Measurements from ENCODE around the gene CLEC2D.
"Not testable (repeated sequence)": the region's sequence is repeated elsewhere in the genome, so short reads cannot be mapped to it uniquely, and the experiment has no call there.

Gene CLEC2D

GRCh38 chr12:9674226-9674590, 4.7 kb downstream of the CLEC2D start:
- H2BK12ac ChIP-seq (ENCODE audit: low read length), result no peak overlapping the region
- no peak overlapping the region for H3K4ac ChIP-seq (ENCODE audit: low read length)
- peaks cover 0 to 18% of the 10 kb centered on the region in 2 donors for H3K9me3 ChIP-seq (replicated peaks in 1 of 2; ENCODE audit: control insufficient read depth in 2 of 2, insufficient read depth in 1 of 2, low read depth in 1 of 2, low read length in 2 of 2)
- H3K4me2 ChIP-seq (ENCODE audit: insufficient read depth, low read length, poor library complexity, severe bottlenecking), result no peak overlapping the region
- H3K27me3 ChIP-seq (ENCODE audit: control insufficient read depth in 3 of 3, insufficient read depth in 3 of 3, low read depth in 1 of 3, low read length in 3 of 3), result no peaks in the 10 kb centered on the region
- no peak overlapping the region for H2AK5ac ChIP-seq (ENCODE audit: low read depth, low read length)
- H3K18ac ChIP-seq (ENCODE audit: low read length), result peak overlapping the region; percentile 48
- peaks cover 4 to 6% of the 10 kb centered on the region in 2 donors for H3K4me1 ChIP-seq (ENCODE audit: control insufficient read depth in 2 of 2, insufficient read depth in 1 of 2, low read depth in 1 of 2, low read length in 2 of 2)
- H3K4me3 ChIP-seq (ENCODE audit: low read length in 2 of 2), result no peak overlapping the region
- H3K14ac ChIP-seq (ENCODE audit: low read length), result no peak overlapping the region
- no peak overlapping the region for H2BK120ac ChIP-seq (ENCODE audit: low read depth, low read length)
- H3K27ac ChIP-seq (replicated peaks; ENCODE audit: low read length), result no peak overlapping the region
- peaks cover 4 to 23% of the 10 kb centered on the region in 2 donors for H3K36me3 ChIP-seq (replicated peaks in 1 of 2; ENCODE audit: control insufficient read depth in 2 of 2, insufficient read depth in 2 of 2, low read length in 2 of 2)
- no peak overlapping the region for H3K23ac ChIP-seq (ENCODE audit: low read depth, low read length, poor library complexity)
- no peak for DNase-seq (ENCODE audit: low spot score)
- WGBS, 2 donors (ENCODE audit: extremely low coverage in 2 of 2, insufficient read length in 2 of 2, insufficient replicate concordance in 1 of 2), result no CpG with 5 or more reads among the region's 2 CpGs
- no peak overlapping the region for H2BK15ac ChIP-seq (ENCODE audit: low read length)
- peak overlapping the region; percentile 44 for H3K9ac ChIP-seq (ENCODE audit: low read depth, low read length, poor library complexity)
- no peak overlapping the region for H2BK5ac ChIP-seq (ENCODE audit: low read length)
- no peak overlapping the region for H4K8ac ChIP-seq (ENCODE audit: low read depth, low read length)
- no peak overlapping the region for H2AFZ ChIP-seq (ENCODE audit: low read length)
- H3K79me1 ChIP-seq (ENCODE audit: low read depth, low read length), result no peaks in the 10 kb centered on the region
- no peak overlapping the region for H4K91ac ChIP-seq (ENCODE audit: low read depth, low read length, poor library complexity)

- not testable (repeated sequence) for H3K79me1 ChIP-seq (ENCODE audit: low read depth, low read length); H3K4ac ChIP-seq (ENCODE audit: low read length); DNase-seq (ENCODE audit: low spot score); H3K4me3 ChIP-seq (ENCODE audit: low read length in 2 of 2); H4K91ac ChIP-seq (ENCODE audit: low read depth, low read length, poor library complexity); H3K4me2 ChIP-seq (ENCODE audit: insufficient read depth, low read length, poor library complexity, severe bottlenecking); H3K27ac ChIP-seq (replicated peaks; ENCODE audit: low read length); H3K9ac ChIP-seq (ENCODE audit: low read depth, low read length, poor library complexity); H3K18ac ChIP-seq (ENCODE audit: low read length); H2AFZ ChIP-seq (ENCODE audit: low read length); H3K27me3 ChIP-seq (ENCODE audit: control insufficient read depth in 3 of 3, insufficient read depth in 3 of 3, low read depth in 1 of 3, low read length in 3 of 3); H4K8ac ChIP-seq (ENCODE audit: low read depth, low read length); H3K23ac ChIP-seq (ENCODE audit: low read depth, low read length, poor library complexity); H3K4me1 ChIP-seq (ENCODE audit: control insufficient read depth in 2 of 2, insufficient read depth in 1 of 2, low read depth in 1 of 2, low read length in 2 of 2); H2BK120ac ChIP-seq (ENCODE audit: low read depth, low read length); H2AK5ac ChIP-seq (ENCODE audit: low read depth, low read length); H2BK15ac ChIP-seq (ENCODE audit: low read length); H2BK12ac ChIP-seq (ENCODE audit: low read length); H3K14ac ChIP-seq (ENCODE audit: low read length); H2BK5ac ChIP-seq (ENCODE audit: low read length)
- Histone ChIP-seq H3K36me3 (replicated peaks in 1 of 2; ENCODE audit: control insufficient read depth in 2 of 2, insufficient read depth in 2 of 2, low read length in 2 of 2) (peaks cover 3 to 45% of the 10 kb centered on the region in 2 donors), H3K9me3 (replicated peaks in 1 of 2; ENCODE audit: control insufficient read depth in 2 of 2, insufficient read depth in 1 of 2, low read depth in 1 of 2, low read length in 2 of 2) (peaks cover 0 to 19% of the 10 kb centered on the region in 2 donors)
- no CpG with 5 or more reads among the region's 4 CpGs for WGBS, 2 donors (ENCODE audit: extremely low coverage in 2 of 2, insufficient read length in 2 of 2, insufficient replicate concordance in 1 of 2)
These were observed 13.0 kb downstream of the CLEC2D start for GRCh38 chr12:9682508-9682907.

GRCh38 chr12:9682949-9683348, 13.4 kb downstream of the CLEC2D start:
- not testable (repeated sequence) for H2AFZ ChIP-seq (ENCODE audit: low read length); H3K14ac ChIP-seq (ENCODE audit: low read length); H2BK120ac ChIP-seq (ENCODE audit: low read depth, low read length); H2BK15ac ChIP-seq (ENCODE audit: low read length); H3K4me3 ChIP-seq (ENCODE audit: low read length in 2 of 2); H3K23ac ChIP-seq (ENCODE audit: low read depth, low read length, poor library complexity); H4K8ac ChIP-seq (ENCODE audit: low read depth, low read length); H2BK5ac ChIP-seq (ENCODE audit: low read length); H3K4ac ChIP-seq (ENCODE audit: low read length); H2AK5ac ChIP-seq (ENCODE audit: low read depth, low read length); DNase-seq (ENCODE audit: low spot score); H3K27me3 ChIP-seq (ENCODE audit: control insufficient read depth in 3 of 3, insufficient read depth in 3 of 3, low read depth in 1 of 3, low read length in 3 of 3); H3K9ac ChIP-seq (ENCODE audit: low read depth, low read length, poor library complexity); H4K91ac ChIP-seq (ENCODE audit: low read depth, low read length, poor library complexity); H3K27ac ChIP-seq (replicated peaks; ENCODE audit: low read length); H3K18ac ChIP-seq (ENCODE audit: low read length); H3K4me2 ChIP-seq (ENCODE audit: insufficient read depth, low read length, poor library complexity, severe bottlenecking); H2BK12ac ChIP-seq (ENCODE audit: low read length); H3K79me1 ChIP-seq (ENCODE audit: low read depth, low read length); H3K4me1 ChIP-seq (ENCODE audit: control insufficient read depth in 2 of 2, insufficient read depth in 1 of 2, low read depth in 1 of 2, low read length in 2 of 2)
- Histone ChIP-seq H3K36me3 (replicated peaks in 1 of 2; ENCODE audit: control insufficient read depth in 2 of 2, insufficient read depth in 2 of 2, low read length in 2 of 2) (peaks cover 3 to 49% of the 10 kb centered on the region in 2 donors), H3K9me3 (replicated peaks in 1 of 2; ENCODE audit: control insufficient read depth in 2 of 2, insufficient read depth in 1 of 2, low read depth in 1 of 2, low read length in 2 of 2) (peaks cover 0 to 19% of the 10 kb centered on the region in 2 donors)
- WGBS, 2 donors (ENCODE audit: extremely low coverage in 2 of 2, insufficient read length in 2 of 2, insufficient replicate concordance in 1 of 2), result no CpG with 5 or more reads among the region's 2 CpGs

- H3K4ac ChIP-seq (ENCODE audit: low read length); H2BK12ac ChIP-seq (ENCODE audit: low read length); H2AFZ ChIP-seq (ENCODE audit: low read length); H2BK5ac ChIP-seq (ENCODE audit: low read length); H2AK5ac ChIP-seq (ENCODE audit: low read depth, low read length); H3K79me1 ChIP-seq (ENCODE audit: low read depth, low read length); H4K8ac ChIP-seq (ENCODE audit: low read depth, low read length); DNase-seq (ENCODE audit: low spot score); H2BK15ac ChIP-seq (ENCODE audit: low read length); H3K27ac ChIP-seq (replicated peaks; ENCODE audit: low read length); H2BK120ac ChIP-seq (ENCODE audit: low read depth, low read length); H3K4me1 ChIP-seq (ENCODE audit: control insufficient read depth in 2 of 2, insufficient read depth in 1 of 2, low read depth in 1 of 2, low read length in 2 of 2); H3K9ac ChIP-seq (ENCODE audit: low read depth, low read length, poor library complexity); H3K14ac ChIP-seq (ENCODE audit: low read length); H3K4me3 ChIP-seq (ENCODE audit: low read length in 2 of 2); H3K27me3 ChIP-seq (ENCODE audit: control insufficient read depth in 3 of 3, insufficient read depth in 3 of 3, low read depth in 1 of 3, low read length in 3 of 3); H3K4me2 ChIP-seq (ENCODE audit: insufficient read depth, low read length, poor library complexity, severe bottlenecking); H3K23ac ChIP-seq (ENCODE audit: low read depth, low read length, poor library complexity); H4K91ac ChIP-seq (ENCODE audit: low read depth, low read length, poor library complexity): not testable (repeated sequence)
- WGBS, 2 donors (ENCODE audit: extremely low coverage in 2 of 2, insufficient read length in 2 of 2, insufficient replicate concordance in 1 of 2), result no CpG with 5 or more reads among the region's 5 CpGs
- H3K9me3 ChIP-seq (replicated peaks in 1 of 2; ENCODE audit: control insufficient read depth in 2 of 2, insufficient read depth in 1 of 2, low read depth in 1 of 2, low read length in 2 of 2), result peaks cover 0 to 22% of the 10 kb centered on the region in 2 donors
- peak overlapping the region; percentile 57 for H3K18ac ChIP-seq (ENCODE audit: low read length)
- H3K36me3 ChIP-seq (replicated peaks in 1 of 2; ENCODE audit: control insufficient read depth in 2 of 2, insufficient read depth in 2 of 2, low read length in 2 of 2), result peaks cover 3 to 65% of the 10 kb centered on the region in 2 donors
These were observed 15.9 kb downstream of the CLEC2D start for GRCh38 chr12:9685366-9685765.

All from neuronal stem cell (in vitro differentiated cells).